HepG2 (cell line): Measurements from ENCODE around the gene CRIP1. TPM values are rescaled to one million over a fixed set of nuclear protein-coding genes. Genes with fewer than 3 reads are reported as not detected.

Experiments used
- ATAC-seq: fragments of 200-7000 bp; cut with Tn5 transposase; 3 replicates; pipeline ENCODE4 v1.9.1; 2020; ENCODE audit warnings: mild to moderate bottlenecking, moderate library complexity
- BruUV-seq: library from RNA; stranded (reverse); fragments of 400-500 nt; replicated peaks from 2 replicates; lab custom pipeline; 2021; lab: Mats Ljungman, UMichigan
- CTCF ChIA-PET: fragments of 300-600 bp; formaldehyde crosslinking; extraction: SDS; loops from one replicate; lab custom pipeline; 2021; ENCODE audit warnings: low total read pairs, inconsistent platforms, low intra/inter-chr PET ratio; lab: Yijun Ruan, JAX
- POLR2A ChIA-PET: fragments of 350-600 bp; sonication (Branson Sonifier 250); formaldehyde crosslinking; loops from one replicate; lab custom pipeline; 2020; ENCODE audit warnings: antibody characterized with exemption, inconsistent platforms; lab: Yijun Ruan, JAX
- DNase-seq: peaks from one replicate; pipeline ENCODE4 v3.0.0-alpha.2; 2015; ENCODE audit warnings: low spot score
- FAIRE-seq: peaks from 3 replicates; lab custom pipeline; 2011; peaks lifted over from hg19 to GRCh38; lab: Jason Lieb, UNC
- H2AFZ ChIP-seq: one replicate; pipeline ENCODE4 v1.6.1; 2011; ENCODE audit warnings: low read length, inconsistent platforms
- H3K27ac ChIP-seq: fragments of 300-600 bp; 3 replicates; pipeline ENCODE4 v1.8.0; 2011; ENCODE audit warnings: mixed run types, mild to moderate bottlenecking, mixed read lengths, low read length, inconsistent platforms; ENCODE audit not compliant: insufficient read depth; ENCODE audit errors: extremely low read length
- H3K27me3 ChIP-seq, 2 experiments: fragments of 200-600 bp in 1 of 2; 2 replicates in 1 of 2; 3 replicates in 1 of 2; pipeline versions ENCODE4 v1.6.0 to v1.8.0; 2011; ENCODE audit warnings: low read length in 2 of 2, mild to moderate bottlenecking in 2 of 2, moderate library complexity in 2 of 2, inconsistent platforms in 1 of 2; ENCODE audit not compliant: insufficient read depth in 2 of 2, control insufficient read depth in 1 of 2
- H3K36me3 ChIP-seq, 2 experiments: fragments of 200-600 bp in 1 of 2; replicated peaks in 1 of 2; 2 replicates in 1 of 2; 3 replicates in 1 of 2; pipeline versions ENCODE4 v1.5.1 to v1.8.0; 2011; ENCODE audit warnings: low read length in 2 of 2, inconsistent platforms in 1 of 2; ENCODE audit not compliant: insufficient read depth in 2 of 2, control insufficient read depth in 1 of 2
- H3K4me1 ChIP-seq: 2 replicates; pipeline ENCODE4 v1.5.1; 2012; ENCODE audit warnings: low read length, inconsistent platforms; ENCODE audit not compliant: insufficient read depth
- H3K4me2 ChIP-seq: 2 replicates; pipeline ENCODE4 v1.6.0; 2011; ENCODE audit warnings: low read depth, low read length, inconsistent platforms
- H3K4me3 ChIP-seq, 3 experiments: fragments of 200-600 bp in 1 of 3; sonication (generic), shearing (Covaris generic) in 1 of 3; replicated peaks in 1 of 3; 2 replicates each; pipeline ENCODE4 v1.5.1; 2011 to 2016; ENCODE audit warnings: low read length in 3 of 3, inconsistent platforms in 2 of 3, low read depth in 2 of 3, mild to moderate bottlenecking in 2 of 3, control low read depth in 1 of 3, mixed read lengths in 1 of 3; ENCODE audit not compliant: insufficient read depth in 1 of 3
- H3K79me2 ChIP-seq: one replicate; pipeline ENCODE4 v1.6.1; 2011; ENCODE audit warnings: low read length, inconsistent platforms; ENCODE audit not compliant: insufficient read depth
- H3K9ac ChIP-seq: 2 replicates; pipeline ENCODE4 v1.6.0; 2011; ENCODE audit warnings: mild to moderate bottlenecking, low read depth, low read length, inconsistent platforms; ENCODE audit not compliant: insufficient read depth
- H3K9me3 ChIP-seq: 2 replicates; pipeline ENCODE4 v1.5.1; 2012; ENCODE audit warnings: mild to moderate bottlenecking, low read length
- H4K20me1 ChIP-seq: 2 replicates; pipeline ENCODE4 v1.6.0; 2011; ENCODE audit warnings: inconsistent platforms, mild to moderate bottlenecking, low read length, moderate library complexity; ENCODE audit not compliant: insufficient read depth
- AGO2 ChIP-seq: fragments of 200-400 bp; formaldehyde crosslinking; optimal IDR thresholded peaks from 2 replicates; pipeline ENCODE3; 2017; ENCODE audit warnings: mild to moderate bottlenecking, low read depth, low read length, moderate library complexity
- EHMT2 ChIP-seq: fragments of 200-600 bp; sonication (generic); IDR thresholded peaks from 2 replicates; pipeline ENCODE4 v1.7.0; 2017; ENCODE audit warnings: antibody characterized with exemption, low read depth, low read length, borderline replicate concordance
- IKZF4 ChIP-seq: sonication (generic); formaldehyde crosslinking; IDR thresholded peaks from 2 replicates; pipeline ENCODE4 v1.5.1; 2020; ENCODE audit warnings: borderline replicate concordance, mild to moderate bottlenecking, low read depth, missing genetic modification reagents; ENCODE audit errors: not compliant biosample characterization
- PHF5A ChIP-seq: IDR thresholded peaks from one replicate; pipeline ENCODE4 v1.6.1; 2018; ENCODE audit warnings: low read depth, missing genetic modification reagents; ENCODE audit not compliant: unreplicated experiment
- ZNF274 ChIP-seq: sonication (generic); formaldehyde crosslinking; IDR thresholded peaks from 2 replicates; pipeline ENCODE4 v1.5.1; 2020; ENCODE audit warnings: mild to moderate bottlenecking, missing genetic modification reagents
- WGBS: methylation state at CpG from one replicate; pipeline ENCODE4 v1.1.6; 2017; ENCODE audit warnings: low lambda C conversion rate; 5-methylcytosine and 5-hydroxymethylcytosine counted together
- in situ Hi-C: cut with HindIII; loops from 2 replicates; pipeline ENCODE4 v1.10.0; 2017; ENCODE audit warnings: low pct_unique_long_range_greater_than_20kb; ENCODE audit not compliant: extremely low pct_ligation_motif_present
- intact Hi-C: fragments of 100-400 bp; cut with micrococcal nuclease; formaldehyde crosslinking; loops from one replicate; pipeline ENCODE4 v1.10.0; 2022; ENCODE audit not compliant: unreplicated experiment
- polyA plus RNA-seq, 8 experiments: library from polyadenylated mRNA; depleted of rRNA in 3 of 8; stranded (reverse) in 7 of 8; unstranded in 1 of 8; fragments of >200 nt; fragmentation: Illumina TruSeq in 4 of 8; extraction: Trizol in 4 of 8; gene quantifications; 2 replicates each; pipeline versions ENCODE4 v1.2.1 to v1.2.3, GENCODE V29; 2011 to 2016; ENCODE audit warnings: low read depth in 4 of 8, missing spikeins in 1 of 8, mixed read lengths in 1 of 8; ENCODE audit not compliant: insufficient read depth in 1 of 8
- total RNA-seq, 5 experiments: library from RNA; depleted of rRNA; stranded (reverse); fragments of >200 nt; fragmentation: Illumina TruSeq; extraction: Trizol; gene quantifications; 2 replicates each; pipeline ENCODE4 v1.2.3, GENCODE V29; 2016; ENCODE audit warnings: low read depth in 1 of 5

The CRIP1 gene
- total and polyA plus RNA-seq, 2 of the 13 experiments (the other 11 are each of a cell fraction or from before 2014, with no cell fraction given): 53.9 to 59.5 TPM

DNA sequence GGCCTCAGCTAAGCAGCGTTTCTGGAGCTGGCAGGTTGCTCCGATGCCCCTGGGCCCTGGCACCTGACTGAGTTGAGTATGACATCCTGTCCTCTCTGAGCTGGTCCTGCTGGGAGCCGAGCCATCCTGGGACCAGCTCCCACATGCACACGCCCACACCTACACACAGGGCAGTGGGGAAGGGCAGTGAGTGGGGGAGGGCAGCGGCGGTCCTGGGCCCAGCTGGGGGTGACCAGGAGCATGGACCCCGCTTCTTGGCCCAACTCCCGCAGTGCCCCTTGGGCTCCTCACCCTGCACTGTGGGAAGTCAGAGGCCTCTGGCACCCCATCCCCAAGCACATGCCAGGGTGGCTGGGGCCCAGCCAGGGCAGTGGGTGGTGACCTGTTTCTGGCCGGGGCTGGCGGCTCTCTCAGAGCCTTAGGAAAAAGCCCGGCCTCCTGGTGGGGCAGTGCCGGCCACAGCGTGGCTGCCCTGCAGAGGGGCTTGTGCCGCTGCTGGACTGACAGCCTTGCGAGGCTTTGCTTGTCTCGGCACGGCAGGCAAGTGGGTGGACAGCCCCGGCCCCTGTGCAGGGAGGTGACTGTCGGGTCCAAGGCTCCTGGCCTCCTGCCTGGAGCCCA, 18.0 kb upstream of the CRIP1 start:
- ATAC-seq: no peak
- BruUV-seq: no TSS peak
- Histone ChIP-seq H3K4me2 (no peak overlapping the region), H3K9ac (no peak overlapping the region), H3K79me2 (no peaks in the 10 kb centered on the region), H3K4me1 (peaks cover 11% of the 10 kb centered on the region), H4K20me1 (0 out of 2 replicates have a peak, but pooled peaks cover 2% of the 10 kb centered on the region), H3K4me3 (no peak overlapping the region), H3K27me3 (peaks cover 0 to 4% of the 10 kb centered on the region in 2 experiments; a peak in 2 of 5 replicates), H2AFZ (no peak overlapping the region), H3K9me3 (no peaks in the 10 kb centered on the region), H3K27ac (no peak overlapping the region), H3K36me3 (peaks cover 9 to 19% of the 10 kb centered on the region in 2 experiments; a peak in 4 of 5 replicates)
- CTCF ChIA-PET: no interaction called here
- DNase-seq: no peak
- in situ Hi-C loops: no loop called here
- intact Hi-C loops: no loop called here
- TF ChIP-seq PHF5A (CRISPR knock-in tag) (no peak), ZNF274 (CRISPR knock-in tag) (no peak), AGO2 (peak; percentile 59), EHMT2 (no peak)
- no peak for FAIRE-seq
- no CpG with 5 or more reads among the region's 19 CpGs for WGBS
- POLR2A ChIA-PET: no interaction called here

DNA sequence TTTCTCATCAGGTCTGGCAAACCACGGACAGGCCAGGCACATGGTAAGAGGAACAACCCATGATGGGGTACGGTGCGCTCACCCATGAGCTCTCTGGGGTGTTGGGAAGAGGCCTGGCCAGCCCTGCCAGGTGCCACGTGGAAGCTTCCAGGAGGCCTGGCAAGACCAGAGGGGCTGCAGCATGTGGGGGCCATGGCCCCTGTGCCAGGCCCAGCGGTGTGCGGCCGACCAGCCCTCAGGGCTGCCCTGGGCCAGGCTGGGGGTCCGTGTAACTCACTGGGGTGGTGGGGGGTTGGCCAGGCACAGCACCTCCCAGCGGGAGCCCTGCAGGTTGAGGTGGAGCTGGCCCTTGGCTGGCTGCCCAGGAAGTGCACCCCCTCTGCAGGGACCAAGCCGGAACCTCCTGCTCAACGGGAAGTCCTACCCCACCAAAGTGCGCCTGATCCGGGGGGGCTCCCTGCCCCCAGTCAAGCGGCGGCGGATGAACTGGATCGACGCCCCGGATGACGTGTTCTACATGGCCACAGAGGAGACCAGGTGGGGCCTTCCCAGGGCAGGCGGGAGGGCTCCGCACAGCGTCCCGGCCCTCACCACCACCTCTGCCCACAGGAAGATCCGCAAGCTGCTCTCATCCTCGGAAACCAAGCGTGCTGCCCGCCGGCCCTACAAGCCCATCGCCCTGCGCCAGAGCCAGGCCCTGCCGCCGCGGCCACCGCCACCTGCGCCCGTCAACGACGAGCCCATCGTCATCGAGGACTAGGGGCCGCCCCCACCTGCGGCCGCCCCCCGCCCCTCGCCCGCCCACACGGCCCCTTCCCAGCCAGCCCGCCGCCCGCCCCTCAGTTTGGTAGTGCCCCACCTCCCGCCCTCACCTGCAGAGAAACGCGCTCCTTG, 17.0 kb upstream of the CRIP1 start:
- Histone ChIP-seq H3K4me2 (no peak overlapping the region), H3K4me3 (no peak overlapping the region), H3K79me2 (no peaks in the 10 kb centered on the region), H3K9me3 (no peaks in the 10 kb centered on the region), H3K27me3 (peaks cover 0 to 4% of the 10 kb centered on the region in 2 experiments; a peak in 2 of 5 replicates), H2AFZ (no peak overlapping the region), H3K4me1 (peaks cover 13% of the 10 kb centered on the region), H3K36me3 (peaks cover 7 to 13% of the 10 kb centered on the region in 2 experiments; a peak in 4 of 5 replicates), H3K27ac (no peak overlapping the region), H4K20me1 (0 out of 2 replicates have a peak, but pooled peaks cover 2% of the 10 kb centered on the region), H3K9ac (no peak overlapping the region)
- 98% methylated on average over 30 of the region's 54 CpGs for WGBS
- no TSS peak for BruUV-seq
- DNase-seq (no peak), ATAC-seq (no peak), FAIRE-seq (no peak)
- CTCF ChIA-PET: no interaction called here
- intact Hi-C loops (no loop called here), in situ Hi-C loops (no loop called here)
- TF ChIP-seq IKZF4 (CRISPR knock-in tag): no peak
- peak; percentile 67 for TF ChIP-seq AGO2
- POLR2A ChIA-PET: no interaction called here
